ENCODE data around the gene NID1. TPM values are rescaled to one million over a fixed set of nuclear protein-coding genes. Genes with fewer than 3 reads are reported as not detected.
"Not testable (repeated sequence)": the region's sequence is repeated elsewhere in the genome, so short reads cannot be mapped to it uniquely, and the experiment has no call there.

The NID1 gene
- total and polyA plus RNA-seq, 2 of the 4 experiments (the other 2 are of a cell fraction): 21.9 to 83.3 TPM

GRCh38 chr1:235928197-235928596 is 136.7 kb downstream of the NID1 start:
- Histone ChIP-seq H4K5ac (ENCODE audit: low read depth, low read length) (no peak overlapping the region), H4K8ac (ENCODE audit: low read depth in 2 of 2, low read length in 2 of 2) (no peak overlapping the region), H2BK120ac (ENCODE audit: low read depth, low read length) (no peak overlapping the region), H4K91ac (ENCODE audit: insufficient read depth, low read depth, low read length) (no peak overlapping the region), H3K79me1 (ENCODE audit: low read depth in 1 of 2, low read length in 2 of 2) (no peaks in the 10 kb centered on the region), H3K9ac (ENCODE audit: low read depth, low read length) (no peak overlapping the region), H3K18ac (ENCODE audit: low read depth, low read length) (no peak overlapping the region), H2AK5ac (ENCODE audit: low read depth, low read length) (no peak overlapping the region), H3K14ac (replicated peaks; ENCODE audit: low read depth, low read length) (no peak overlapping the region), H2AFZ (replicated peaks; ENCODE audit: low read length, poor library complexity) (no peak overlapping the region), H3K27me3 (ENCODE audit: control insufficient read depth, insufficient read depth, low read length) (peaks cover 8% of the 10 kb centered on the region; the same call in 1 of the 2 replicates), H2BK5ac (ENCODE audit: low read depth, low read length, poor library complexity, severe bottlenecking) (no peak overlapping the region), H3K9me1 (ENCODE audit: insufficient read depth, low read length) (peaks cover 8% of the 10 kb centered on the region), H3K23ac (ENCODE audit: low read depth, low read length) (no peak overlapping the region), H2AK9ac (replicated peaks; ENCODE audit: low read depth, low read length, poor library complexity) (no peak overlapping the region), H3K27ac (ENCODE audit: insufficient read depth, low read length) (no peak overlapping the region), H3K56ac (ENCODE audit: extremely low read depth, insufficient read depth, low read length) (no peak overlapping the region), H2BK15ac (ENCODE audit: low read depth, low read length) (no peak overlapping the region), H3K4me2 (ENCODE audit: low read depth, low read length) (no peak overlapping the region), H3K4me3 (ENCODE audit: insufficient read depth, low read depth, low read length) (no peak overlapping the region), H3K4ac (ENCODE audit: low read depth, low read length) (no peak overlapping the region), H4K20me1 (ENCODE audit: insufficient read depth, low read length) (no peaks in the 10 kb centered on the region), H2BK20ac (ENCODE audit: low read depth, low read length) (no peak overlapping the region), H3K36me3 (ENCODE audit: control insufficient read depth, insufficient read depth, low read length) (no peaks in the 10 kb centered on the region), H3K4me1 (ENCODE audit: control insufficient read depth, insufficient read depth, low read length) (peaks cover 7% of the 10 kb centered on the region), H3K9me3 (ENCODE audit: control insufficient read depth, insufficient read depth, low read length) (no peaks in the 10 kb centered on the region)
- DNase-seq (no peak), ATAC-seq (ENCODE audit: low read depth) (no peak)
- POLR2A ChIA-PET (ENCODE audit: unreplicated experiment): no interaction called here
- in situ Hi-C loops (cut with MboI; ENCODE audit: low sequenced_read_pairs): no loop called here
- CTCF ChIA-PET: no interaction called here
- TF ChIP-seq SMC3 (IDR thresholded peaks at IDR 0.05; ENCODE audit: low read depth, low read length): no peak
- no peak for TF ChIP-seq ELK1 (IDR thresholded peaks at IDR 0.05; ENCODE audit: borderline replicate concordance, low read depth, low read length)
- TF ChIP-seq POLR2A (IDR thresholded peaks at IDR 0.05; ENCODE audit: low read depth, low read length): no peak
- no peak for TF ChIP-seq RFX5 (IDR thresholded peaks at IDR 0.05; ENCODE audit: low read depth, low read length)
- no peak for TF ChIP-seq MAFK (IDR thresholded peaks at IDR 0.05; ENCODE audit: low read depth, low read length)
- TF ChIP-seq MAZ (IDR thresholded peaks at IDR 0.05; ENCODE audit: borderline replicate concordance, low read depth, low read length): no peak
- dilution Hi-C loops (cut with HindIII; ENCODE audit: low sequenced_read_pairs, unreplicated experiment): no loop called here
- no CpG with 5 or more reads among the region's 2 CpGs for WGBS, 2 experiments (ENCODE audit: extremely low coverage in 2 of 2, insufficient read length in 1 of 2)
- no TSS peak for BruUV-seq (replicated peaks)
- intact Hi-C loops (cut with micrococcal nuclease): no loop called here

GRCh38 chr1:235927551-235927950 is 137.3 kb downstream of the NID1 start:
- H2BK5ac ChIP-seq (ENCODE audit: low read depth, low read length, poor library complexity, severe bottlenecking); H3K18ac ChIP-seq (ENCODE audit: low read depth, low read length); H3K36me3 ChIP-seq (ENCODE audit: control insufficient read depth, insufficient read depth, low read length); H2AK9ac ChIP-seq (replicated peaks; ENCODE audit: low read depth, low read length, poor library complexity); H3K4me3 ChIP-seq (ENCODE audit: insufficient read depth, low read depth, low read length); H2AFZ ChIP-seq (replicated peaks; ENCODE audit: low read length, poor library complexity); H4K8ac ChIP-seq (ENCODE audit: low read depth in 2 of 2, low read length in 2 of 2); H2BK120ac ChIP-seq (ENCODE audit: low read depth, low read length); H4K20me1 ChIP-seq (ENCODE audit: insufficient read depth, low read length); H3K4me2 ChIP-seq (ENCODE audit: low read depth, low read length); H4K5ac ChIP-seq (ENCODE audit: low read depth, low read length); H3K27ac ChIP-seq (ENCODE audit: insufficient read depth, low read length); H3K56ac ChIP-seq (ENCODE audit: extremely low read depth, insufficient read depth, low read length); H3K14ac ChIP-seq (replicated peaks; ENCODE audit: low read depth, low read length); H3K79me1 ChIP-seq (ENCODE audit: low read depth in 1 of 2, low read length in 2 of 2); DNase-seq; H2BK20ac ChIP-seq (ENCODE audit: low read depth, low read length); H3K4ac ChIP-seq (ENCODE audit: low read depth, low read length); POLR2A ChIA-PET (ENCODE audit: unreplicated experiment); BruUV-seq (replicated peaks); ATAC-seq (ENCODE audit: low read depth); H4K91ac ChIP-seq (ENCODE audit: insufficient read depth, low read depth, low read length); H3K9me3 ChIP-seq (ENCODE audit: control insufficient read depth, insufficient read depth, low read length); dilution Hi-C loops (cut with HindIII; ENCODE audit: low sequenced_read_pairs, unreplicated experiment); CTCF ChIA-PET; in situ Hi-C loops (cut with MboI; ENCODE audit: low sequenced_read_pairs); H2BK15ac ChIP-seq (ENCODE audit: low read depth, low read length); intact Hi-C loops (cut with micrococcal nuclease); H3K23ac ChIP-seq (ENCODE audit: low read depth, low read length); H3K27me3 ChIP-seq (ENCODE audit: control insufficient read depth, insufficient read depth, low read length); H3K9ac ChIP-seq (ENCODE audit: low read depth, low read length); H2AK5ac ChIP-seq (ENCODE audit: low read depth, low read length): not testable (repeated sequence)
- peaks cover 11% of the 10 kb centered on the region for H3K4me1 ChIP-seq (ENCODE audit: control insufficient read depth, insufficient read depth, low read length)
- peaks cover 14% of the 10 kb centered on the region for H3K9me1 ChIP-seq (ENCODE audit: insufficient read depth, low read length)
